Measurements from ENCODE around the gene INHBC. TPM values are rescaled to one million over a fixed set of nuclear protein-coding genes. Genes with fewer than 3 reads are reported as not detected.

Gene INHBC
- total and polyA plus RNA-seq, 2 donors (not counting 1 experiment from before 2014, with no cell fraction given) = 0.17 to 0.31 TPM

GRCh38 chr12:57430112-57430930, 4.3 kb upstream of the INHBC start:
- H3K79me2 ChIP-seq (ENCODE audit: control insufficient read depth, insufficient read depth, low read length) = peaks cover 31% of the 10 kb centered on the region
- H3K4me1 ChIP-seq (ENCODE audit: control insufficient read depth in 2 of 2, insufficient read depth in 2 of 2, low read length in 2 of 2) = peaks cover 13 to 19% of the 10 kb centered on the region in 2 donors
- H3K4me2 ChIP-seq (replicated peaks; ENCODE audit: low read depth, low read length, poor library complexity, severe bottlenecking) = peak overlapping the region; percentile 81
- ChIA-PET POLR2A (interaction anchor here (0.5 to 0.6 kb wide), 4 partner anchors 27 to 336 kb away, joined by 3 to 10 read pairs (median 4); no protein-coding TSS in a partner anchor), CTCF (interaction anchor here (0.8 to 1.2 kb wide), 5 partner anchors 12 to 188 kb away, joined by 3 to 10 read pairs (median 3); partner anchors contain the start of gene GLI1)
- peak; percentile 78 for ATAC-seq (ENCODE audit: low read depth)
- intact Hi-C loops (cut with micrococcal nuclease) = loop anchor here (2.0 kb wide), 1 partner anchor 56 kb away; no protein-coding TSS in a partner anchor
- Mint-ChIP-seq H3K4me3 (peak overlapping the region; percentile 99), H3K27me3 (no peaks in the 10 kb centered on the region), H3K4me1 (peaks cover 44% of the 10 kb centered on the region), H3K27ac (peak overlapping the region; percentile 99), H3K9me3 (ENCODE audit: insufficient read depth) (no peaks in the 10 kb centered on the region)
- peak overlapping the region; percentile 84 for H2AFZ ChIP-seq (ENCODE audit: insufficient read depth, low read depth, low read length, poor library complexity, severe bottlenecking)
- H3K9ac ChIP-seq (ENCODE audit: low read length) = peak overlapping the region; percentile 76
- TF ChIP-seq CTCF (IDR thresholded peaks at IDR 0.05) (no peak), EZH2 (IDR thresholded peaks at IDR 0.05; ENCODE audit: borderline replicate concordance, insufficient read depth, low read depth, low read length, poor library complexity, severe bottlenecking) (no peak)
- no peaks in the 10 kb centered on the region for H3K9me3 ChIP-seq (ENCODE audit: control extremely low read depth in 1 of 3, control insufficient read depth in 2 of 3, insufficient read depth in 1 of 3, low read length in 2 of 3)
- H3K27ac ChIP-seq (ENCODE audit: low read length in 2 of 2) = peak overlapping the region; percentile 96
- DNase-seq = peak; percentile 87
- H4K20me1 ChIP-seq (ENCODE audit: control insufficient read depth, insufficient read depth, low read length, poor library complexity, severe bottlenecking) = peaks cover 4% of the 10 kb centered on the region
- H3K36me3 ChIP-seq (replicated peaks in 1 of 2; ENCODE audit: control extremely low read depth in 1 of 2, control insufficient read depth in 1 of 2, extremely low read depth in 1 of 2, insufficient read depth in 2 of 2, low read length in 1 of 2) = no peaks in the 10 kb centered on the region
- no peaks in the 10 kb centered on the region for H3K27me3 ChIP-seq (replicated peaks in 1 of 4; ENCODE audit: control extremely low read depth in 1 of 4, control insufficient read depth in 3 of 4, insufficient read depth in 4 of 4, low read length in 3 of 4)
- H3K4me3 ChIP-seq (ENCODE audit: control extremely low read depth in 1 of 5, extremely low read depth in 1 of 5, insufficient read depth in 1 of 5, low read depth in 2 of 5, low read length in 4 of 5) = peak overlapping the region; percentile 60 to 94 (median 64)
- 1% methylated on average over 62 of the region's 74 CpGs for WGBS (ENCODE audit: insufficient coverage)

All from B cell (primary cell).